HG02678 (cell line): Measurements from ENCODE around the gene EDEM3.
"Not testable (repeated sequence)": the region's sequence is repeated elsewhere in the genome, so short reads cannot be mapped to it uniquely, and the experiment has no call there.

Source experiments
- ATAC-seq: cut with Tn5 transposase; IDR thresholded peaks from one replicate; pipeline ENCODE4 v1.9.1; 2021; ENCODE audit warnings: mild to moderate bottlenecking, moderate library complexity; ENCODE audit not compliant: unreplicated experiment

EDEM3 gene

GRCh38 chr1:184769241-184769640 is 14.6 kb upstream of the EDEM3 start:
- no peak for ATAC-seq

GRCh38 chr1:184768467-184768866 is 13.8 kb upstream of the EDEM3 start:
- no peak for ATAC-seq

GRCh38 chr1:184767591-184767990 is 12.9 kb upstream of the EDEM3 start:
- no peak for ATAC-seq

GRCh38 chr1:184764483-184764882 is 9.8 kb upstream of the EDEM3 start:
- ATAC-seq, result no peak

- not testable (repeated sequence) for ATAC-seq
These were observed 8.9 kb upstream of the EDEM3 start for GRCh38 chr1:184763520-184763919.

- no peak for ATAC-seq
These were observed 7.4 kb upstream of the EDEM3 start for GRCh38 chr1:184761969-184762485.

GRCh38 chr1:184759651-184760050 is 5.0 kb upstream of the EDEM3 start:
- ATAC-seq, result no peak

GRCh38 chr1:184759112-184759511 is 4.5 kb upstream of the EDEM3 start:
- no peak for ATAC-seq

GRCh38 chr1:184757891-184758290 is 3.2 kb upstream of the EDEM3 start:
- ATAC-seq, result no peak

GRCh38 chr1:184757406-184757805 is 2.7 kb upstream of the EDEM3 start:
- no peak for ATAC-seq

- peak; percentile 2 for ATAC-seq
These were observed 788 bp upstream of the EDEM3 start for GRCh38 chr1:184755226-184756065.

GRCh38 chr1:184753608-184754475 is 816 bp downstream of the EDEM3 start:
- ATAC-seq, result peak; percentile 5

GRCh38 chr1:184753117-184753516 is 1.5 kb downstream of the EDEM3 start:
- ATAC-seq, result no peak

GRCh38 chr1:184752656-184753055 is 2.0 kb downstream of the EDEM3 start:
- no peak for ATAC-seq

- no peak for ATAC-seq
These were observed 5.9 kb downstream of the EDEM3 start for GRCh38 chr1:184748740-184749139.

GRCh38 chr1:184747089-184747955 is 7.3 kb downstream of the EDEM3 start:
- peak; percentile 81 for ATAC-seq

GRCh38 chr1:184745929-184746638 is 8.6 kb downstream of the EDEM3 start:
- no peak for ATAC-seq

- ATAC-seq, result no peak
These were observed 9.5 kb downstream of the EDEM3 start for GRCh38 chr1:184745110-184745509.

GRCh38 chr1:184743062-184743756 is 11.4 kb downstream of the EDEM3 start:
- peak; percentile 50 for ATAC-seq
